Suprapubic skin (tissue), 4 donors: ENCODE data around the gene PRDM11. TPM values are rescaled to one million over a fixed set of nuclear protein-coding genes. Genes with fewer than 3 reads are reported as not detected.

Source experiments
- DNase-seq, 2 donors: peaks; one replicate each; pipeline ENCODE4 v3.0.0-alpha.2; 2019; ENCODE audit warnings: low spot score in 2 of 2
- H3K27ac ChIP-seq: fragments of 200-600 bp; sonication (generic); one replicate; pipeline ENCODE4 v1.5.1; 2019
- H3K27me3 ChIP-seq: fragments of 200-600 bp; sonication (generic); one replicate; pipeline ENCODE4 v1.5.1; 2019
- H3K36me3 ChIP-seq: fragments of 200-600 bp; sonication (generic); one replicate; pipeline ENCODE4 v1.5.1; 2019
- H3K4me1 ChIP-seq: fragments of 200-600 bp; sonication (generic); one replicate; pipeline ENCODE4 v1.5.1; 2019
- H3K4me3 ChIP-seq: fragments of 200-600 bp; sonication (generic); one replicate; pipeline ENCODE4 v1.5.1; 2019; ENCODE audit warnings: mild to moderate bottlenecking
- H3K9me3 ChIP-seq: fragments of 200-600 bp; sonication (generic); one replicate; pipeline ENCODE4 v1.5.1; 2019
- EP300 ChIP-seq: sonication (generic); formaldehyde crosslinking; IDR thresholded peaks from one replicate; pipeline ENCODE4 v1.6.1; 2017; ENCODE audit warnings: antibody characterized with exemption
- POLR2A ChIP-seq, 2 donors: fragments of 450-650 bp; IDR thresholded peaks; one replicate each; pipeline ENCODE4 v1.6.1; 2017; ENCODE audit warnings: antibody characterized with exemption in 2 of 2, mild to moderate bottlenecking in 2 of 2, moderate library complexity in 2 of 2
- POLR2AphosphoS5 ChIP-seq, 3 donors: sonication (generic); formaldehyde crosslinking; IDR thresholded peaks; one replicate each; pipeline ENCODE4 v1.6.1; 2017; ENCODE audit warnings: antibody characterized with exemption in 3 of 3
- WGBS: methylation state at CpG from one replicate; pipeline ENCODE4 v1.1.5; 2018; 5-methylcytosine and 5-hydroxymethylcytosine counted together
- total RNA-seq, 4 donors: library from RNA; depleted of rRNA; stranded (reverse); fragments of >200 nt; gene quantifications; one replicate each; pipeline ENCODE4 v1.1.0, GENCODE V29; 2016
- TF ChIP-seq, protein P1 (sequence below), 2 donors: fragments of 200-600 bp in 1 of 2; fragments of 450-650 bp in 1 of 2; sonication (generic) in 1 of 2; IDR thresholded peaks; one replicate each; pipeline ENCODE4 v1.5.1; 2016 to 2019; ENCODE audit warnings: antibody characterized with exemption in 2 of 2, mild to moderate bottlenecking in 1 of 2, moderate library complexity in 1 of 2

PRDM11 gene
- total RNA-seq, 4 donors from 2014 or later, result 9.1 to 11.9 (median 11.0) TPM

DNA sequence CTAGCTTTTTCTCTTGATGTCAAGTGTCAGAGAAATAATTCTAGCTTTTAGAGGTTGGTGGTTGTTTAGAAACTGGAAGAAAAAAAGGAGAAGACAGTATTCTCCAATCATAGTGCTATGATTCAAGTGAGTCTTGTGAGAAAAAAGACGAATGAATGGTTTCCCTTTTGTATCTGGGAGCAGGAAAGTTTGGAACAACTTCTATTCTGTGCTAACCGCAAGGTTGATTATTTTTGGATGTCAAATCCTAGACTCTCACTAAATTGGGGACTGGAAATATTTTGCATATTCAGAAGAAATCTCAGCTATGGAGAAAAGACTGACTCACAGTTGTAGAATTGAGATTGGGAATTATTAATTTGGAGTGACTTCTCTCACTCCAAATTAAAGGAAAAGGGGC is 70.5 kb downstream of the PRDM11 start:
- Histone ChIP-seq H3K4me3 (no peak overlapping the region), H3K27me3 (no peaks in the 10 kb centered on the region), H3K27ac (no peak overlapping the region), H3K36me3 (peaks cover 19% of the 10 kb centered on the region), H3K4me1 (no peaks in the 10 kb centered on the region), H3K9me3 (no peaks in the 10 kb centered on the region)
- no peak for DNase-seq
- WGBS, result 73% methylated on average over 2 of the region's 2 CpGs
- TF ChIP-seq, protein P1, sequence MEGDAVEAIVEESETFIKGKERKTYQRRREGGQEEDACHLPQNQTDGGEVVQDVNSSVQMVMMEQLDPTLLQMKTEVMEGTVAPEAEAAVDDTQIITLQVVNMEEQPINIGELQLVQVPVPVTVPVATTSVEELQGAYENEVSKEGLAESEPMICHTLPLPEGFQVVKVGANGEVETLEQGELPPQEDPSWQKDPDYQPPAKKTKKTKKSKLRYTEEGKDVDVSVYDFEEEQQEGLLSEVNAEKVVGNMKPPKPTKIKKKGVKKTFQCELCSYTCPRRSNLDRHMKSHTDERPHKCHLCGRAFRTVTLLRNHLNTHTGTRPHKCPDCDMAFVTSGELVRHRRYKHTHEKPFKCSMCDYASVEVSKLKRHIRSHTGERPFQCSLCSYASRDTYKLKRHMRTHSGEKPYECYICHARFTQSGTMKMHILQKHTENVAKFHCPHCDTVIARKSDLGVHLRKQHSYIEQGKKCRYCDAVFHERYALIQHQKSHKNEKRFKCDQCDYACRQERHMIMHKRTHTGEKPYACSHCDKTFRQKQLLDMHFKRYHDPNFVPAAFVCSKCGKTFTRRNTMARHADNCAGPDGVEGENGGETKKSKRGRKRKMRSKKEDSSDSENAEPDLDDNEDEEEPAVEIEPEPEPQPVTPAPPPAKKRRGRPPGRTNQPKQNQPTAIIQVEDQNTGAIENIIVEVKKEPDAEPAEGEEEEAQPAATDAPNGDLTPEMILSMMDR (IDR thresholded peaks at IDR 0.05), result no peak
- TF ChIP-seq EP300 (no peak), POLR2A (IDR thresholded peaks at IDR 0.05) (no peak), POLR2AphosphoS5 (IDR thresholded peaks at IDR 0.05) (no peak)

DNA sequence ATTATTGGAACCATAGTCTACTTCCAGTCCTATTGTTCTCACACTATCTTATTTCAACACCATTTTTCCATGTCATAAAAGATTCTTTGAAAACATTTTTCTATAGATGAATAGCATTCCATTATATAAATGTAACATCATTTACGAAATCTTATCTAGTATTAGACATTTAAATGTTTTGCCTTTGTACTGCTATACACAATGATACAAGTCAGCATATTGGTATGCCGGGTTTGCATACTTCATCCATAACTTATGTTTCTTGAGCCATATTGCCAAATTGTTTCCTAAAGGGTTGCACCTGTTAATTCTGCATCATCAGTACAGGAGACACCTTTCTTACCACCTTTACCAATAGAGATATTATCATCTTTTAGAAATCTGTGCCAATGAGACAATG is 71.6 kb downstream of the PRDM11 start:
- Histone ChIP-seq H3K9me3 (no peaks in the 10 kb centered on the region), H3K27me3 (no peaks in the 10 kb centered on the region), H3K36me3 (peaks cover 14% of the 10 kb centered on the region), H3K4me1 (no peaks in the 10 kb centered on the region), H3K27ac (no peak overlapping the region), H3K4me3 (no peak overlapping the region)
- TF ChIP-seq, protein P1 (IDR thresholded peaks at IDR 0.05), result no peak
- TF ChIP-seq POLR2AphosphoS5 (IDR thresholded peaks at IDR 0.05), result no peak
- TF ChIP-seq POLR2A (IDR thresholded peaks at IDR 0.05), result no peak
- TF ChIP-seq EP300, result no peak
- no peak for DNase-seq
- WGBS, result 86% methylated on average over 2 of the region's 2 CpGs

DNA sequence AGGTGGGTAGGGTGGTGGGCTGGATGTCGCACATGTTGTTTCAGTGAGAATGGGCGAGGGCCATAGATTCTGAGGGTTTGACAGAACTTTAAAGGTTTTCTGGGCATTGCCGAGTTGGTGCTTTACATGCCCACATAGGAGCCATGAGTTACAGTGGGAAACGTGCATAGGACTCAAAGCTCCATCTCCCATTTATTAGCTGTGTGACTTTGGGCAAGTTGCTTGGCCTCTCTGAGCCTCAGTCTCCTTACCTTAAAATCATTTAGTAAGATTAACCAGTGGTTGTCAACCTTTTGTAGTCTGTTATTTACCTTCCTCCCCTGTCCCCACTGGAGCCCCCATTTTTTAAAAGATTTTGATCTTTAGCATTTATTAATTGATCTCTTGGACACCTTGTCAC is 72.3 kb downstream of the PRDM11 start:
- H3K4me1 ChIP-seq, result no peaks in the 10 kb centered on the region
- peaks cover 9% of the 10 kb centered on the region for H3K36me3 ChIP-seq
- no peak overlapping the region for H3K4me3 ChIP-seq
- TF ChIP-seq POLR2AphosphoS5 (IDR thresholded peaks at IDR 0.05) (no peak), POLR2A (IDR thresholded peaks at IDR 0.05) (no peak), EP300 (no peak)
- TF ChIP-seq, protein P1 (IDR thresholded peaks at IDR 0.05), result no peak
- 89% methylated on average over 4 of the region's 4 CpGs for WGBS
- no peak for DNase-seq
- no peaks in the 10 kb centered on the region for H3K9me3 ChIP-seq
- no peak overlapping the region for H3K27ac ChIP-seq
- H3K27me3 ChIP-seq, result no peaks in the 10 kb centered on the region

DNA sequence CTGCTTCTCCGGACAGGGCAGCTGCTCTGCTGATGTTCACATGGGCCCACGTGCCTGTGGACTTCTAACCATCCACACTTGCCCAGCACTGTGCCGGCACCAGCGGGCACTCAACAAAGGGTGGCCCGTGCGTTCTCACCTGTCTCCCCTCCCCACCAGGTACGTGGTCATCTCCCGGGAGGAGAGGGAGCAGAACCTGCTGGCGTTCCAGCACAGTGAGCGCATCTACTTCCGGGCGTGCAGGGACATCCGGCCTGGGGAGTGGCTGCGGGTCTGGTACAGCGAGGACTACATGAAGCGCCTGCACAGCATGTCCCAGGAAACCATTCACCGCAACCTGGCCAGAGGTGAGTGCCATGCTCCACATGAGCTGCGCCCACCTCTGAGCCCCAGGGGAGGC is 73.0 kb downstream of the PRDM11 start:
- DNase-seq, result no peak
- H3K27me3 ChIP-seq, result no peaks in the 10 kb centered on the region
- TF ChIP-seq, protein P1 (IDR thresholded peaks at IDR 0.05), result no peak
- TF ChIP-seq POLR2AphosphoS5 (IDR thresholded peaks at IDR 0.05) (no peak), POLR2A (IDR thresholded peaks at IDR 0.05) (no peak), EP300 (no peak)
- no peaks in the 10 kb centered on the region for H3K9me3 ChIP-seq
- H3K27ac ChIP-seq, result no peak overlapping the region
- H3K36me3 ChIP-seq, result peaks cover 16% of the 10 kb centered on the region
- no peak overlapping the region for H3K4me3 ChIP-seq
- H3K4me1 ChIP-seq, result no peaks in the 10 kb centered on the region
- WGBS, result 94% methylated on average over 7 of the region's 18 CpGs

DNA sequence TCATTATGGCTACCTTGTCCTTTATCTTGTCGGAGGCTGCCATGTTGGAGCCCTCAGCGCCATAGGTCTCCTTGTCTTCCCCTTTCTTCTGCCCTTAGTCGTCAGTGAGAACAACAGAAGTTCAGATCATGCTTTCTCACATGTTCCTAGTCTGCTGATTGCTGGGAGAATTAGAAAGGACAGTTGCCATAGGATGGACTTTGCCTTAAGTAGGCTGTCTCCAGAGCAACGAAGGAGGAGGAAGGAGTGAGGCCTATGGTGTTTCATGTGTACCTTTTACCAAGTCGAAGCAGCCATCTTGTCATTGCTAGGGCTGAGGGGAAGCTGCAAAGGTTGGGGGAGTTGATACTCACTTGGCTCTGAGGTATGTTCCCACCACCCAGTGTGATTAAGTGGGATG is 77.1 kb downstream of the PRDM11 start:
- WGBS, result 88% methylated on average over 5 of the region's 5 CpGs
- Histone ChIP-seq H3K36me3 (peaks cover 49% of the 10 kb centered on the region), H3K27me3 (no peaks in the 10 kb centered on the region)

More for the DNA sequence above, 77.1 kb downstream of the PRDM11 start:
- H3K4me1 ChIP-seq, result no peaks in the 10 kb centered on the region
- H3K4me3 ChIP-seq, result no peak overlapping the region
- H3K27ac ChIP-seq, result no peak overlapping the region
- TF ChIP-seq EP300 (no peak), POLR2AphosphoS5 (IDR thresholded peaks at IDR 0.05) (no peak), POLR2A (IDR thresholded peaks at IDR 0.05) (no peak)
- TF ChIP-seq, protein P1 (IDR thresholded peaks at IDR 0.05), result no peak
- peak in 1 of 2 donors; percentile 34 for DNase-seq
- H3K9me3 ChIP-seq, result no peaks in the 10 kb centered on the region
